HG02852 (cell line): ENCODE measurements around the gene STK39.

Experiments used
- ATAC-seq: cut with Tn5 transposase; IDR thresholded peaks from one replicate; pipeline ENCODE4 v1.9.1; 2021; ENCODE audit warnings: mild to moderate bottlenecking, moderate library complexity; ENCODE audit not compliant: unreplicated experiment

STK39 gene

DNA sequence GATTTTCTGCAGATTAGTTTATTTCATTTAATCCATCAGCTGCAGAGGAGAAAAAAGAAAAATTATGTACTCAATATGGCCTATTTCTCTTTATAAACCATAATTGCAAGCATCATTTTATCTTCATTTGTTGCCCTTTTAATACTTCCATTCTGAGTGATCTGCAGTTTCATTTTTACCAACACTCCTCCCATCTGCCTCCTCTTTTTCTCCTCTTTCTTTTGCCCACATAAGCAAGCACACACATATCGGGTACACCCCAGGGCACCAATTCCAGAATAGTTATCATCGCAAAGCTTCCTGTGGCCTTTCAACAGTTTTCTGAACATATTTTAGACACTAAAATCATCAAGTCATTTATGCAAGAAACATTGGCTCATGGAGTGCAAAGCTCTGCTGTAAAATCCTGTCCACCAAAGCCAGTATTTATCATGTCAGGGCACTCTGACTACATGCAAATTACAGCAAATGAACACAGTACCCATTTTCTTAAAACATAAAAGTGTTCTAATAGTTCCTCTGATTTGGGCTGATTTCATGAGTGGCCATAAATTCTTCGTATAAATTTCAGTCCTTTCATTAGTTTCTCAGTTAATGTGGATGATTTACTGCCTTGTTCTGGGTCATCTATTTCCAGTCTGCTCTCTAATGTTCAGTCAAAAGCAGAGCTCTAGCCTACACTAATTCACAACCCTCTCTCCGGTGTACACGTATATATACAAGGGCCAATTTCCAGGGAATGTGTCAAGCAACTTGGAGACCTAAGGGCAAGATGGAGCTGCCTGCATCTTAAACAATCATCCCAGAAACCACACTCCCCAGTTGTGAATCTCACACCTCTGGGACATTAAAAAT is 281.3 kb downstream of the STK39 start:
- no peak for ATAC-seq

DNA sequence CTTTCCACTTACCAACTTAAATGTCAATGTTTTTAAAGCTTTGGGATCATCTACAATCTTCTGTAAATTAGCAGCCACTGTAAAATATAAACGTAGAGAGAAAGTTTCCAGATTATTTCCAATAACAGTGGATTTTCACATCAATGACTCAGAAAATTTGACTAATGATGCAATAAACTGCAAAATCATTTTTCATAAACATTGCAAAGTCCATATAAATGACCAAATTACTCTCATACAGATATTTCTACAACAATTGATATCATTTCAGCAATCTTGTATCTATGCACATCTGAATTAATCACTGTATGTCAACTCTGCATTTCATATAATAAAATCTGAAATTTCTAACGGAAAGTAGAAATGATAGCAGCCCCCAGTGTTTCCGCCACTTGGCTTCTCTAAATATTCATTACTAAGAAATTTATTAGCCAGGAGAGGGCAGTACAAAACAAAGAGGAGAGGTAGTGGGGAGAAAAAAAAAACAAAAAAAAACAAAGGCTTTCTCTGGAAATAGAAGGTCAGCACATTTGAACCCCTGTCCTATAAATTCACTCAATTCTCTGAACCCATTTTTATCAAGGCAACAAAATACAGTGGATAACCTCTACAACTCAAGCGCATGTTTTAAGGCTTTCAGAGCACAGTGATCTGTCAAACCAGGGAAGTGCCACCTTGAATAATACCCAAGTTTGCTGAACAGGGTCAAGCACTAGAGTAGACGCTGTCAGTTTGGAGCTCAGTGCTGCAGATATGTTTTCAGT is 282.6 kb downstream of the STK39 start:
- ATAC-seq: no peak

DNA sequence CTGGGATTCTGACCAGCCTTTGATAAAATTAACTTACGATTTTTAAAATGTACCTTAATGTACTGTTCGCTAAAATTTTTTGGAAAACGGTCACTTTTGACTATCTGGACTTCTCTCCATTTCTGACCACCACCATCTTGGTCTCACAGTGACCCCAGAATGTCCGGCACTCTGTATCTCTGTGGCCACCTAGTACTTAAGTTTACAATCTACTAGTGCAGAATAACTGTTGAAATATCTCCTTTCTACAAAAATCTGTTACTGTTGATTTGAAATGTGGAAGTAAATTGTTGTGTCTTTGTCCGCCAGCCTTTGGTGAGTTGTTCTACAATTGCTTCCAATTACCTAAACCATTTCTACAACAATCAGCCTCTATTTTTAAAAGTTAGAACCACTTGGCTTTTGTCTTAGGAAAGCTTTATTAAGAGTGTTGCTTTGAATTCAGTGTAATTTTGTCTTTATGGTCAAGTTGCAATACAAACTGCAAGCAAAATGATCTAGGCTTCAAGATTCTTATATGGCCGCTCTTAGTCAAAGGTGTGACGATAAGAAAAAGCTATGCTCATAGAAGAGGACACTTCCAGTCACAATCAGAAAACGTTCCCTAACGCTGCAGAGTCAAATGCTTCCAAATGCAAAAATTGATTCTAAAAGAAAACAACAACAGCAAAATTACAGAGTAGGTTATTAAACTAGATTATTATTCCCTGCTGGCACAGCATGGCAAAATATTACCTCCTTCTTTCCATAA is 283.3 kb downstream of the STK39 start:
- no peak for ATAC-seq

DNA sequence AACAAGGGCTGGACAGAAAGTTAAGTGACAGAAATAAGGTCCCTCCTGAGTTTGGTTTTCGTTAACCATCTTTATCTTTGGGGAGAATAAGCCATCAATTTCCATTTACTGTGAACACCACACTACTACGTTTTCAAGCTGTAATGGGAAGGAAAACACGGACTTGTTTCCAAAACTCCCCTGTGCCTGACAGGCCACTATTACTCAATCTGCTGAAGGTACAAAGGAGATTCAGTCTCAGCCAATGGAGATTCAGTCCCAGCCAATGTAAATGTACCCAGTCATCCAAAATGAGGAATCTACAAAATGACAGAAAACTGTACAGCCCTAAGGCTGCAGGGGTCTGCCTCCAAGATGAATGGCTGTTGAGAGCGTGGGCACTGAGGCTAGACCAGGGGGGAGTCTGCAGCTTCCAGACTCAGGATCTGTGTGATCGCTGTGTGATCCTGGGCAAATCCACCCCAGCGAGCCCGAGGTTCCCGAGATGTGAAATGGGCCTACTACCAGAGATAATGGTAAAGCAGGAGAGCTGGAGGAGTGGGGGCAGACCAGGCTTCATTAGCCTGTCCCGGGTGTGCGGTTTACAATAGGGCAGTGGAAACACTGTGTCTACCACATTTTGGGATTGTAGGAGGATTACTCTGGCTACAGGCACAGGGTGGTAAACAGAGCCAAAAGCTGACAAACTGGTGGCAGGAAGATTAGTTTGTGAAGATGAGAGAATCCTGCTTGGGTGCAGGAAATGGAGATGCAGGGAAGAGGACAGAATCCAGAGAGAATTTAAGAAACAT is 284.8 kb downstream of the STK39 start:
- ATAC-seq: no peak

DNA sequence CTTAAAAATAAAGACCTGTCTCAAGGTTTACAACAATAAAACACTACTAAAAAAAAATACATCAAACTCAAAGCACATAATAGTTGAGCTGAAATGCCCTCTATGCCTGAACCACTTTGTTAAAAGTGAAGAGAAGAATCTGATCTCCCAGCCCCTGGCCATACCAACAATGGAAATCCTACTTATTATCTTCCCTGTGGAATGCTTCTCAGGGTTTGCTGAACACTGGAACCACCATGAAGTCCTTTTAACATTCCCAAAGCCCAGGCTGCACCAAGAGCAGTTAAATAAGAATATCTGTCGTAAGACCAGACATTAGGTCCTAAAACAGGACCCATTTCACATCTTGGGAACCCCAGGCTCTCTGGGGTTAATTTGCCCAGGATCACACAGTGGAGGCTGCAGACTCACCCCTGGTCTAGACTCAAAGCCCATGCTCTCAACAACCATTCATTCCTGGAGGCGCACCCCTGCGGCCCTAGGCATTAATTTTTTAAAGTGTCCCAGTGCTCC is 285.8 kb downstream of the STK39 start:
- ATAC-seq: no peak

DNA sequence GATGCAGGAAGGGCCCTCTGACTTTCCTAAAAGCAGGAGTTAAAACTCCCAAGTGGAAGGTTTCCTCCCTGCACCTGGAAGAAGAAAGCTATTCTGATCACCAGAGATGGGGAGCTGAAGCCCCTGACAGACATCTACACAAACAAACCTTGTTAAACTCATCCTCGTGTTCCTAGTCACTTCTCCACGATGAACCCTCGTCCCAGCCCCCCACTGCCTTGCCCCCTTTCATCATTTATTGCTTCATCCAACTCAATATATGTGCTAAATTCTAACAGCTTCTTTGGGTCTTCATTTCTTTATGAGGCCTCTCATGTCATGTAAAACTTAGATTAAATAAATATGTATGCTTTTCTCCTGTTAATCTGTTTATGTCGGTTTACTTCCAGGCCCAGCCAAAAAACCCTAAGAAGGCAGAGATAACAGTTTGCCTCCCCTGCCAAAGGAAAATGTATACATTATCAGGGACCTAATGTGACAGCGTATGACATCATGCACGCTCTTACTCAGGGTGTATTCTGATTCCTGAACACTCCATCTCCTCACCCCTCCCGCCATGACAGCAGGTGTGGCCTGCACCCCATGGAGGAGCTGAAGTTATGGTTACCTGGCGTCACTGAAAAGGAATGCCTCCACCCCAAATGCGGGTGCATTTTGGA is 287.2 kb downstream of the STK39 start:
- no peak for ATAC-seq

DNA sequence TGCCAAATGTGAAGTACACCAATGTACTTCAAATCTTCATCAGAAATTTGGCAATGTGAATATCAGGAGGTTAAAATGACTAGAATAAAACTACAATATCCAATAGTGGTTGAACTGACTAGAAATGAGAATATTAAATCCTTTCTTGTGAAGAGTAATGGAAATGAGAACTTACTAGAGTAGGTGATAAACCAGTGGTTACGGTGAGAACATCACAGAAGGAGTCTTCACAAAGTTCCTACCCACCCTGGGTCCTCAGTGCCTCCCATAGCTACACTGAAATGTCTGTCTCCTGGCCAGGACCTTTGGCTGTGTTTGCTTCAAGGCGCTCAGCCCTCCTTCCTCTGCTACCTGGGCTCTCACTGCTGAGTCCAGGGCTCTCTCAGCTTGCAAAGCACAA is 289.7 kb downstream of the STK39 start:
- no peak for ATAC-seq

DNA sequence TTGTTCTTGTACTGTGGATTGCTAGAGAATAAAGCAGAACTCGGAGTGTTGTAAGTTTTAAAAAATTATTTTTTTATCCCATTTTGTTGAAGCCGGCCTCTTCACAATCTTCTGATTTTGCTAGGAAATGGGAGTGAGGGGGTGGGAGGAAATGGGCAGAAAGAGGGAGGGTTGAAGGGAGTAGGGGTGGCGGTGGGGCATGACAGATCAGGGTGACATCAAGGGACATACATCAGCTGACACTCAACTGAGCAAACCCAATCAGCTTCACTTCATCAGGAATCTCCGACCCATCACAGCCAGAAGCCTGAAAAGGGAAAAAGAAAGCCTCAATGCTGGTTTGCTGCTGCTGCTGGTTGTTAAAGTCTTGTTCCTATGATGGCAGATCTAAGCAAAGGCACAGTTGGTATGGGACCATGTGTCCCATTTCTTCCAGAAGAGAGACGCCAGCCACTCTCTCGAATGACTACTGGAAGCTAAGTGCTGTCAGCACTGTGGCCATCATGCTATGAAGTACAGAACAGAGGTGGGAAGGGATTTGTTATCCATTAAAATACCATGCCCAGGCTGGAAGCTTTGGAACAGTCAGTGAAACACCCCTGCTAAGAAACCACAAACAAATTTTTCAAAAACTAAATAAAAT is 292.0 kb downstream of the STK39 start:
- ATAC-seq: no peak

DNA sequence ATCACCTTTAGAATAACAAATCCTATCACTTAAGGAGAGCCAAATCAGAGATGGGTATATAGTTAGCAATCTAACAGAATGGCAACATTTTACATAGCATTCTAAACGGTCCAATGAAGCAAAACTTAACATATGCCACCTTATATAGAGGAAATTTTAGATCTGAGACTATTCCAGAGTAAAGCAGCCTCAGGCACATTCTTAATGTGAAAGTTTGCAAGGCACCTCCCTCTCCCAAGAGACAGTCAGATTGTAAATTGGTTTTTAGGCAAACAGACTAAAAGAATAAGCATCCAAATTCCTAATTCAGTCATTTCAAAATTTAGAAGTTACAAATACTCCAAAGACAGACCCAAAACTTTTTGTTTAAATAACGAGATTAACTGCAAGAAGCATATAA is 292.9 kb downstream of the STK39 start:
- no peak for ATAC-seq

DNA sequence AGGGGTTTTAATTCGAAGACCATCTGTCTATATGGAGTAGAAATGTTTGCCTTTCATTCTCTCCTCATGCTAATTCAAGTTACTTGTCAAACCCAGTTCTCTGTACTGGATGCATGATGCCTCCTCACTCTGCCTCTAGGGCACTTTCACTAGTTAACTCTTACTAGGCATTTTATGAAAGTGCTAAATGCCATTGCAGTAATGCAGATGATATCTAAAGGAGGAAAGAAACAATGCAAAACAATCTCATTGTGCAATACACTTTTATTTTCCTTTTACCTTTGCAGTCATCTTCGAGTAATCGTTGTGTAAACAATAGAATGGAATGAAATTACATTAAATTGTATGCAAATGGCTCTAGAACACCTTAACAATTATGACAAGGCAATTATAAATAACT is 293.6 kb downstream of the STK39 start:
- no peak for ATAC-seq

DNA sequence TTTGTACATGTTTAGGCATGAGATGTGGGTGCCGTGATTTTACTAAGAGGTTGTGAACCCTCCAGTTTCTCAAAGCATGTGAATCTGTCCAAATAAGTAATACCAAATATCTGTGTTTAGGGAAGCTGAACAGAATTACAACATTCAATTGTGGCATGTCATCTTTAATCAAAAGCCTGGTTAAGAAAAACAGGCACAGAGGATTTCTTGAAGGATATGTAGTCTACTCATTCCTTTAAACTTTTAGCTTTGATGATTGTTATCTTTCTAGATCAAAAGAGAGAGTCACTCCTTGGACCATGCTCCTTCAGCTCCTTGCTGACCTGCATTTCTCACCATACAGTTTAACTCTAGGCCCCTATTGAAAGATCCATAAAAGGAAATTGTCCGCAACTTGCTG is 296.8 kb downstream of the STK39 start:
- ATAC-seq: no peak

DNA sequence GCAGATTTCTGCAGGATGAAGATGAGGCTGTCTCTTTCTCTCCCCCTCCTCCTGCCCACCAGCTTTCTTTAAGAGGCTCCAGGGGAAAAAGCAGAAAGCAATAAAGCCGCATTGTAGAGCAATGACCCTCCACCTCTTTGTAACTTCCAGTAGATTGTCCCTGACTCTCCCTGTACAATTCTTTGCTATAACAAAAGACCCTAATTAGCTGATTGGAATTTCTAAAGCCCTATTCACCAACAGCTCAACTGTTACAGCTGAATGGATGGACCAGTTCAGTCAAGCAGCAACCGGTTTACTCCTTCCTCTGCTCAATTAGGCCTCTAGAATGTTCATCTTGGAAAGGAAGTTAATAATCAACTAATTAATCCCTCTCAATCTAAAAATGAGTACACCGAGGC is 301.0 kb downstream of the STK39 start:
- ATAC-seq: no peak

DNA sequence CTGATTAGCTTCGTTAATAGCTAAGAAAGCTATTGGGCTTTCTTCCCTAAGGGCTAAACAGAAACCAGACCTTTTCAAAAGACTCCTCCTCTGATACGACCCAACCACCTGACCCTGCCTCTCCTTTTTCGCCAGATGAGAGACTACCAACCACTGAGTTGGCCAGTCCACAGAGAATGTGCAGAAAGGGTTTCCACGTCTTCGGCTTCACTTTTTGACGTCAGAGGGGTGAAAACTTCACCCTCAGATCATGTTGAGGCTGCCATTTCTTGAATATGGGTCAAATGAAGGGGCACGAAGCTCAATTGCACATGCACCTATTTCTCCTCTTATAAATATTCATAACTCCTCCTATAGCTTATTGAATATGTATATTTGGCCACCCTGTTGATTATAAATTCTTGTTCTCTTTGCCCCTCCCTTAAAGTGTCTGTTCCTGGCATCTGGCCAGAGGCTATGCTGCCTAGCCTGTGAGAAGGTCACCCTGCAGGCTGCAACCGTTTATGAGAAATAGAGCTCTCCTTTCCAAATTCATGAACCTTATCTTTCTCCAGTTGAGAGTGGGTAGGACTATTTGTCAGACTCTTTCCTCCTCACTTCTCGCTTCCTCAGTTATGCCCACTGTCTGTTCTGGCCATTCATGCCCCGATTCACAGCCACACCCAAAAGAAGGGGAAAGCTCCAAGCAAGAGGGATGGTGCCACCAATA is 301.6 kb downstream of the STK39 start:
- ATAC-seq: no peak

DNA sequence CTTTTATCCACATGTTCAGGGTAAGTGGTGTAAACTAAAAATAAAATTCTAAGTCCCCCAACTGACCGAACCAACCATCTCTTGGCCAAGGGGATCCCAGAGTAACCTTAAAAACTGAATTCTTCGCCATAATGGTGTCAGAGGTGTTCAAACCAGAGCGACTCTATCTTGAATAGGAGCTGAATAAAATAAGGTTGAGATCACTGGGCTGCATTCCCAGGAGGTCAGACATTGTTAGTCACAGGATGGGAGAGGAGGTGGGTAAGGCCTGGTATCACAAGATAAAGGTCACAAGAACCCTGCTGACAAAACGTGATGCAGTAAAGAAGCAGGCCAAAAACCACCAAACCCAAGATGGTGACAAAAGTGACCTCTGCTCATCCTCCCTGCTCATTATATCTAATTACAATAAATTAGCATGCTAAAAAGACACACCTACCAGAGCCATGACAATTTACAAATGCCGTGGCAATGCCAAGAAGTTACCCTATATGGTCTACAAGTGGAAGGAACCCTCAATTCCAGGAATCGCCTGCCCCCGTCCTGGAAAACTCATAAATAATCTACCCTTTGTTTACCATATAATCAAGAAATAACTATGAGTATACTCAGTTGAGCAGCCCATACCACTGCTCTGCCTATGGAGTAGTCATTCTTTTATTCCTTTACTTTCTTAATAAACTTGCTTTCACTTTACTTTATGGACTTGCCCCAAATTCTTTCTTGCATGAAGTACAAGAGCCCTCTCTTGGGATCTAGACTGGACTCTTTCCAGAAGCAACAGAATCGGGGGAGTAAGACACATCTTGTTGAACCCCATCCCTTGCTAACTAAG is 302.4 kb downstream of the STK39 start:
- ATAC-seq: no peak

DNA sequence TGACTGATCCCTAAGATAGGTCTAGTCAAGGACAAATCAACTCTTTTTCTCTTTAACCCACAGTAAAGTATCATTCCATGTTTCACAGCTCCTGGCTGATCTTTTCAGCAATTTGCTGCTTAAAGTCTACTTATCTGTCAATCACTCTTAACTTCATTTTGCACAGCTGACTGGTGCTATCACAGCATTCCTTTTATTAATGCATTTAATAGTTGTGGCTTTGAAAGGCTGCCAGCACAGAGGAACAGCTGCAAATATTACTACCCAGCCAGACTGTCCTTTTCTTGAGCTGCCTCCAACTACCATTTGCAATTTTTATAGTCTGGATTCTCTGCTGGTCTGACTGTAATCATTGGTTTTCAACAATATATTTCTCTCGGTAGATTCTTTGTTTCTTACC is 303.5 kb downstream of the STK39 start:
- ATAC-seq: no peak

DNA sequence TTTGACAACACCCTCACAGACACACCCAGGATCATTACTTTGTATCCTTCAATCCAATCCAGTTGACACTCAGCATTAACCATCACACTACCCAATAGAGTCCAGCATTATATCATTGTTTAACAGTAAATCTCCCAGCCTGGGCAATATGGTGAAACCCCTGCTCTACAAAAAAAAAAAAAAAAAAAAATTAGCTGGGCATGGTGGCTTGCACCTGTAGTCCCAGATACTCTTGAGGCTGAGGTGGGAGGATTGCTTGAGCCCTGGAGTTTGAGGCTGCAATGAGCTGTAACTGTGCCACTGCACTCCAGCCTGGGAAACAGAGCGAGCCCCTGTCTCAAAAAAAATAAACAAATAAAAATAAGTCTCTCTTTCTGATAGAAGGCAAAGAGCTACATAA is 304.0 kb downstream of the STK39 start:
- no peak for ATAC-seq

DNA sequence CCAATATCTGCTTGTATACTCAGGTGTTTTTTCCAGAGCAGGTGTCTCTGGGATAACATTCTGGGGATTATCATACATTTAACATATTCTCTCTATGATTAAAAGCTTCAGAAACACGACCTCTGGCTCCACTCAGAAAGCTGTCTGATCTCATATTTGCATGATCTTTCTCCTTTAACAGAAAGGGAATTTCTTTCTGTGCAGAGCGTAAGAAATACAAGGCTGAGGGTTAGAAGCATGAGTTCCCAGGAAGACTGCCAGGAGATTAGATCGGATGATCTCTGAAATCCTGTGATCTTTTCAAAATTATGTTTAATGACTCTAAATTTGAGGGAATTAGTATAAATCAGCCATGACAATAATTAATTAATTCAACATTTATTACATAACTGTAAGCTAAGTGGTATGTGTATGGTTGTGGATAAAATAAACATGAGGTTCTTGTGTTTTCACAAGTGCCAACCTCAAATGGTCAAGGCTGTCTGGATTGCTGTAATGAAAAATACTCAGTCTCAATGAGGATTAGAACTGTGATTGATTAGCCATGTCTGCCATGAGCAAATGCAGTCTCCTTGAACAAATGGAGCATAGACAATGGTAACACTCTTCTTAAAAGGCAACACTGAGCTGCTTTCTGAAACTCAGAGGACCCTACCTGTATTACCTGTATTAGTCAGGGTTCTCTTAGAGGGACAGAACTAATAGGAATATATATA is 304.9 kb downstream of the STK39 start:
- no peak for ATAC-seq
